HT-29 (cell line): Measurements from ENCODE around the gene HMOX1. TPM values are rescaled to one million over a fixed set of nuclear protein-coding genes. Genes with fewer than 3 reads are reported as not detected.

ENCODE experiments used
- DNase-seq: peaks from one replicate; pipeline ENCODE4 v3.0.0-alpha.2; 2015; ENCODE audit warnings: low spot score
- total RNA-seq: library from RNA; depleted of rRNA; stranded (reverse); fragments of >200 nt; shearing (Covaris generic); gene quantifications from 2 replicates; pipeline ENCODE4 v1.2.3, GENCODE V29; 2014

HMOX1 gene
- total RNA-seq, 1 experiment from 2014 or later: 14.9 TPM

- no peak for DNase-seq
These were observed 25.5 kb downstream of the HMOX1 start for GRCh38 chr22:35406443-35406842.

GRCh38 chr22:35407362-35407761 lies 26.5 kb downstream of the HMOX1 start:
- no peak for DNase-seq

- no peak for DNase-seq
These were observed 29.1 kb downstream of the HMOX1 start for GRCh38 chr22:35409783-35410662.

GRCh38 chr22:35410663-35411034 lies 29.8 kb downstream of the HMOX1 start:
- no peak for DNase-seq

- no peak for DNase-seq
These were observed 30.2 kb downstream of the HMOX1 start for GRCh38 chr22:35411102-35411501.

GRCh38 chr22:35413624-35414023 lies 32.7 kb downstream of the HMOX1 start:
- no peak for DNase-seq

GRCh38 chr22:35417606-35418005 lies 36.7 kb downstream of the HMOX1 start:
- no peak for DNase-seq

GRCh38 chr22:35418088-35418487 lies 37.2 kb downstream of the HMOX1 start:
- DNase-seq: no peak

- no peak for DNase-seq
These were observed 37.8 kb downstream of the HMOX1 start for GRCh38 chr22:35418731-35419130.

GRCh38 chr22:35419756-35420155 lies 38.9 kb downstream of the HMOX1 start:
- DNase-seq: no peak

GRCh38 chr22:35421121-35421520 lies 40.2 kb downstream of the HMOX1 start:
- no peak for DNase-seq

GRCh38 chr22:35422145-35422544 lies 41.2 kb downstream of the HMOX1 start:
- DNase-seq: no peak

GRCh38 chr22:35422936-35423335 lies 42.0 kb downstream of the HMOX1 start:
- DNase-seq: no peak

GRCh38 chr22:35424081-35424480 lies 43.2 kb downstream of the HMOX1 start:
- DNase-seq: no peak

GRCh38 chr22:35424761-35425160 lies 43.9 kb downstream of the HMOX1 start:
- no peak for DNase-seq

GRCh38 chr22:35425546-35425945 lies 44.6 kb downstream of the HMOX1 start:
- DNase-seq: no peak

- peak; percentile 6 for DNase-seq
These were observed 45.3 kb downstream of the HMOX1 start for GRCh38 chr22:35425971-35426800.

GRCh38 chr22:35426801-35427140 lies 45.9 kb downstream of the HMOX1 start:
- DNase-seq: peak; percentile 3

GRCh38 chr22:35430897-35431322 lies 50.0 kb downstream of the HMOX1 start:
- DNase-seq: peak; percentile 66

- no peak for DNase-seq
These were observed 50.8 kb downstream of the HMOX1 start for GRCh38 chr22:35431483-35432227.

GRCh38 chr22:35432228-35432905 lies 51.5 kb downstream of the HMOX1 start:
- DNase-seq: no peak
